OCI-M1 (cell line): ENCODE measurements around the gene GLCCI1.
A peak's percentile ranks its signal among the peaks of the same experiment; 100 is the strongest.

ENCODE experiments used
- DNase-seq: peaks from one replicate; lab custom pipeline; 2025; lab: John Stamatoyannopoulos, UW

Gene GLCCI1

DNA sequence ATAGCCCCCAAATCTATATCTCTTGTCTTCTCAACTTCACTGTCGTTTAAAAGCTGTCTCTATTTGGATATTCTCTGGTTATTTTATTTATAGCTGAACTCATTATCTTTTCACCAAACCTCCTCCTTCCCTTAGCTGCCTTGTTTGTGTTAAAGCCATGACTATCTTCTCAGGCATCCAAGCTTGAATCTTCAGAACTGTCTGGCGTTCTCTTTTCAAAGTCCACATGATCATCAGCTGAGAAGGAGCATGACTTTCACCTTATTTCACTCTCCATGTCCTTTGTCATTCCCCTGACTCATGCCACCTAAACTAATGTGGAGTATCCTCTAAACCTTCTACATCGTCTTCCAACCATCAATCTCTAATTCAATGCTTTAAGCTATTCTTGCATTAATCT is 5.7 kb upstream of the GLCCI1 start:
- no peak for DNase-seq

DNA sequence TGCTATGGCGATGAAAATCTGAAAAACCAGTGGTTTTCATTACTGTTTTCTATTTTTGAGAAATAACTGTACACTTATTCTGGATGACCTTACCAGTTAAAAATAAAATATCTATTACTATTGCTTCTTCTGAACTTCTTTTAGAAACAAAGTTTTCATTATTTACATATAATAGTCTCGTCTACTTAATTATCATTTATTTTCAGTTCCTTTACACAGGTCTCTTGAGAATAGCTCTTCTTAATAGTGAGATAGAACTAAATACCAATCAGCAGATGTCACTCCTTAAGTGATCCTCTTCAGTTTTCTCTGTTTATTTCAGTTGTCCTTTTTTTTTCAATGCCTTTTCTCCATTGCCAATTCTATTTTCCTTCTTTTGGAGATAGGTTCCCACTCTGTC is 4.3 kb upstream of the GLCCI1 start:
- DNase-seq, result no peak

DNA sequence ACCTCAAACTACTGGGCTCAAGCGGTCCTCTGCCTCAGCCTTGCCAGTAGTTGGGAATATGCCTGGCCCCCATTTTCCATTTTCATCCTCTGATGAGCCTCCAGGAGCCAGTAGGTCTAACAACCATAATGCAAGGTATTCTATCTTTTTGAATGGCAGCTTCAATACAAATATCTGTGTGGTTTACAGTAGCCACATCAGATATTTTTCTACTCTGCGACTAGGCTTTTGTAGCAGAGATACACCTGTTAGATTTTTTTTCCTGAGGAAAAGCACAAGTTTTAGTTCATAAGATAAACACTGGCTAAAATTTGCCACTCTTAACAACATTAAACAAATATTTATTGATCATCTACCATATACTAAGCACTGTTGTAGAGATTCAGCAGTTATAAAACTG is 3.9 kb upstream of the GLCCI1 start:
- no peak for DNase-seq

DNA sequence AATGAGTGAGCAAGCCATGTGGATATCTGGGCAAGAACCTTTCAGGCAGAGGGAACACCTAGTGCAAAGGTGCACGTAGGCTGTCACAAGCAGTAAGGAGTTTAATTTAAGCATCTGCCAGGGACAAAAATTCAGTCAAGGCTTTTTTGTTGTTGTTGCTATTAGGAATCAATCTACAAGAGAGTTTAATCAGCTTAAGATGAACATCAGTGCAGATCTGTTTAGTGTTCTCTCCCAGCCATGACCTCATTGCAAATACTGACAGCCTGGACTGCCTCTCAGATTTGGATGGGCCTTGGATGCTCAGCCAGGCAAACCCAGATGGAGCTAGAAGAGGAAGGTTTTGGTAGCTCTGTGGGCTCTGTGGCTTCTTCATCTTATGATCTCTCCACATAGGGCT is 3.3 kb upstream of the GLCCI1 start:
- DNase-seq, result no peak

DNA sequence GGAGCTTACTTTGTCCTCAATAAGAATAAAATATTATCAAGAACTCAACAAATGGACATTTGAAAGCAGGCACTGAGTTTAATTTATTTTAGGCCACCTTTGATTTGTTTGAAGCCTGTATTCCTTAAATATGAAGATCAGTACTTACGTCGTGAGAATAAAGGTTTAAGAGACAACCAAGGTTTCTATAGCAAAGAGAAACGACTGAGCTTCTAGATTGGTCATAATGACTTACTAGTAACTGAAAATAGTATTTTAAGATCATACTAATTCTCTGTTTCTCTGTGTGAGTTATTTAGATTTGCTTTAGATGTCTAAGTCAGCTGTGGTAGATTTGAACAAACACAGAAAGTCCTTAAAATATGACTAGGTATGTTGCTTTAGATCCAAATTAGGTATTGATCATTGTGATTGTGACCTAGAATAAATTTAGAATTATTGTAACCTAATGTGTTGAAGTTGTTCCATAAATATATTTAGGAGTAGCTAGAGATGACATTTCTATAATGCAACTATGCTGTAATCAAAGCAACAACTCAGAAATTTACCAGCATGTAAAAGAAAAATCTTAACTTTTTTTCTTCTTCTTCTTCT is 2.4 kb upstream of the GLCCI1 start:
- DNase-seq, result no peak

DNA sequence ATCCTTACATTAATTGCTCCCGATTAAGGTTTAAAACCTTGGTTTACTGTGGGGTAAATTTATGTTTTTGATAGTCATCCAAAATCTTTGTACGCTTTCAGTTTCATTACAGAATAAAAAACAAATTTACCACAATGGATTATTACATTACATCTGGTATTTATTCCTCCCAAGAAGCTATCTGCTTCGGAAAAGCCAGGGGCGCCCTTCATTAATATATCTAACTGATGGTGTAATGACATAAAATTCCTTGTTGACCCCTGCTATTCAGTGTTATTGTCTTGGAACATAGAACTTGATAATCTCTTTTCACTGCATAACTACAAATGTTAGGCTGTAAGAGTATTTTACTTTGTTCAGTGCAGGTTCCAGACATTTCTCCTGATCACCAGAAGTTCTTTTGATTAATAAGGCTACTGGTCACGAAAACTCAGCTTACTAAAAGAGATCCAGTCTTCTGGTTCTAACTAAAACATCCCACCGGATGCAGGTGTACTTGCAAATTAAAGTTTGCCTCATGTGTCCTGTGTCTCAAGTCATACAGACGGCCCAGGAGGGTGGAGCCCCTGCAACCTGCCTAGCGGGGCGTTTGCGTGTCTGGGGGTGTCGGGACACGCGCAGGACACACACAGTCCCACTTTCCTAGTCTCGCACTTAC is 581 bp upstream of the GLCCI1 start:
- DNase-seq, result peak; percentile 58

DNA sequence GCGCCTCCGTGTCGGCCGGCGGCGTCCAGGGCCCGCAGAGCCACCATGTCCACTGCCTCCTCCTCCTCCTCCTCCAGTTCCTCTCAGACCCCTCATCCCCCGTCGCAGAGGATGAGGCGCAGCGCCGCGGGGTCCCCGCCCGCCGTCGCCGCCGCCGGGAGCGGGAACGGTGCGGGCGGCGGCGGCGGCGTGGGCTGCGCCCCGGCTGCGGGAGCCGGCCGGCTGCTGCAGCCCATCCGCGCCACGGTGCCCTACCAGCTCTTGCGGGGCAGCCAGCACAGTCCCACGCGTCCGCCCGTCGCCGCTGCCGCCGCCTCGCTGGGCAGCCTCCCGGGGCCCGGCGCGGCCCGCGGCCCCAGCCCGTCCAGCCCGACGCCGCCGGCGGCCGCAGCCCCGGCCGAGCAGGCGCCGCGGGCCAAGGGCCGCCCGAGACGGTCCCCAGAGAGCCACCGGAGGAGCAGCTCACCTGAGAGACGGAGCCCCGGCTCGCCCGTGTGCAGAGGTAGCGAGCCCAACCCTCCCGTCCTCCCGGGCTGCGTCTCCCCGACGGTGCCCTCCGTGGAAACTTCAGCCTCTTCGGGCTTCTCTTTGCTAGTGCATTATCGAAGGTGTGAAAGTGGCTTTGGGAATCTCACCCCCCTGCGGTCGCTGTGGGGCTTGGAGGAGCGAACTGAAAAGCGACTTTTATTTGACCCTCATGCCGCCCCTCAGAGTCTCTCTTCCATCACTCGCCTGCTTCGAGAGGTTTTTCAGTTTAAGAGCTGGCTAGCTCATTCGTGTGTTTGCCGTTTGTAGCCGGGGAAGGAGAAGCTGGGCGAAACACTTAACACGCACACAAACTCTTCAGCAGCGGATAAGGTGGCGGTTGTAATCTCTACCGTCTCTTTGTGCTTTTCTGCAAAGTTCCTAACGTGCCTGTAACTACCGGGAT is 975 bp downstream of the GLCCI1 start:
- peak; percentile 74 for DNase-seq

DNA sequence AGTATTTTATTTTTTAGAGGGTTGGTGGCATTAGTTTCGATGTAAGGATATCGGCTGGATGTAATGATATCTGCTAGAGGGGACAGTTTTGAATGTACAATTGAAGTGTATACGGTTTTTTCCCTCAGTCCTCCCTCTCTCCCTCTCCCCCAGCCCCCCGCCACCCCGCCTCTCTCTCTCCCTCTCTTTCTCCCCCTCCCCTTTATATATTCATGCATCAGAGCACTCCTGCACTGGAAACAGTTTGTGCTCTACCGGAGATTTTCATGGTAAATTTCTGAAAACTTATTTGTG is 1.6 kb downstream of the GLCCI1 start:
- DNase-seq, result peak; percentile 72

DNA sequence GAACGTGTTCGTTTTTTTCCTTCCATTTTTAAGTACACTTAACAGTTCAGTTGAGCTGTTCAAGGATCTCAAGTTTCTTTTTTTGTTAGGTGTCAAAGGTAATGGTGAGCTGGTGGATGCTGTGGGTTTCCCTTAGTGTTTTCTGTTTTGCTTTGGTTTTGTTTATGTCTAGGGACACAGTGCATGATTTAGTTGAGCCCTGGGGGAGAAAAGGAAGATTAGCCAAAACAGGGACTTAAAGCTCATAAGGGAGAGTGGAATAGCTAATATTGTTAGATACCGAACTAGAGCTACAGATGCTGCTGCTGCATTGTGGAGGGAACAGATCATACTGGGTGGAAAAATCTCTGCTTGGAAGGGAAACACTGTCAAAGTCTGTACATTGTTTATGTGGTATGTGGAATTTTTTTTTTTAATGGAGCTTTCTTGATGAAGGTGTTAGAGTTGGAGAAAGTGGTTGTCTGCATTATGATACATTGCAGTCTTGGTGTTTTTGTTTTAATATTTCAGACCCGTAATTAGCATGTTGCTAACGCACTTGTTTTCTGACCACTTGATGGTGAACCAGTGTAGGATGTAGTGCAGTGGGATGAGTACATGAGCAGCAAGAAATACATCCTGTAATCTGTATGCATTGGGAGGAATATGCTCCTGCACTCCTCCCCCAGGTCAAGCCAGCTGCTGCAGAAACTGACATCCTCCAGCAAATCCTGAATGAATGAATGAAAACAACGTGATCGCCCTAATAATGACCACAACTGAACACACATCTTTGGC is 2.1 kb downstream of the GLCCI1 start:
- DNase-seq, result peak; percentile 51

DNA sequence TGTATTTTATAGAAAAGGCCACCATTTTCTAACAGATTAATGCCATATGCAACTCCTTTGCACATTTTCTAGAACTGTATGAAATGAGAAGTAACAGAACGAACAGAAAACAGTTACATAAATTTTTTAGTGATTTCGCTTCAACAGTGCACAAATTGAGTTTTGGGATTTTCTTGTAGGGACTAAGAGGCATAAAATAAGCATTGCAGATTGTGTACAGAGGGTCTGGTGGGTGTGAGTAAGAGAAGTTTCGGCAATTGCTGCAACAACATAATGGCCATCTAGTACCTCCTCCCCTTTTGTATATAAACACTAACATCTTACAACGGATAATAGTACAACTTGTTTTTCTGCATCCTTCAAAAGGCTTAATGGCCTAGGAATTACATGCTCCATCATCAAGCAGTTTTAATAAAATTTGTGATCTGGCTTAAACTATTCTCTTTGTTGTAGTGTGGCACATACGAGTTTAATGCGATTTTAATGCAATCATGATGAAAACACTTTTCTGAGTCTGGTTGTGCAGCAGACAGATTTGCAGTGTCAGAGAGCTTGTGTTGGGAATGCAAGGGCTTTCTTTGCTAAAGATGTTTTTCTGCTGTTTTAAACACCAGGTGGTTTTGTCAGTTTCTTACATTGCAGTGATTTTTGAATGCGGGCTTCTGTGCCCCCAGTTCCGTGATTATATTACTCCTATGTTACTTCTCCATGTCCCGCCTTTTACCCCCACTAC is 2.9 kb downstream of the GLCCI1 start:
- peak; percentile 7 for DNase-seq

DNA sequence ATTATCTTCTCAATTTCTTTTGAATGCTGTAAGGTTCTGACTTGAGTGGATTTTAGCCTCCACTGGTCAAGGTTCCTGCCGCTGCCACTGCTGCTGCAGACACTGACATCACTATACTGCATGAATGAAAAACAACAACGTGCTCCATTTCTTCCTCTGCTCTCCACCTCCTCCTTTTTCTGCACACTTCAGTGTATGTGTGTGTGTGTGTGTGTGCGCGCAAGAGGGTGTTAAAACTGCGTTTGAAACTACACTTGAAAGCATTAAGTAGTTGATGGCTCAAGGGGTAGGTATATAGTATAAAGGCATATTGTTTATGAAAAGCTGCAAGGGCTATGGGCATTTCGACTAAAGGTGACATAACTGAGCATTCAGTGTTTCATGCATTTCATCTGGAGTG is 3.5 kb downstream of the GLCCI1 start:
- peak; percentile 13 for DNase-seq

DNA sequence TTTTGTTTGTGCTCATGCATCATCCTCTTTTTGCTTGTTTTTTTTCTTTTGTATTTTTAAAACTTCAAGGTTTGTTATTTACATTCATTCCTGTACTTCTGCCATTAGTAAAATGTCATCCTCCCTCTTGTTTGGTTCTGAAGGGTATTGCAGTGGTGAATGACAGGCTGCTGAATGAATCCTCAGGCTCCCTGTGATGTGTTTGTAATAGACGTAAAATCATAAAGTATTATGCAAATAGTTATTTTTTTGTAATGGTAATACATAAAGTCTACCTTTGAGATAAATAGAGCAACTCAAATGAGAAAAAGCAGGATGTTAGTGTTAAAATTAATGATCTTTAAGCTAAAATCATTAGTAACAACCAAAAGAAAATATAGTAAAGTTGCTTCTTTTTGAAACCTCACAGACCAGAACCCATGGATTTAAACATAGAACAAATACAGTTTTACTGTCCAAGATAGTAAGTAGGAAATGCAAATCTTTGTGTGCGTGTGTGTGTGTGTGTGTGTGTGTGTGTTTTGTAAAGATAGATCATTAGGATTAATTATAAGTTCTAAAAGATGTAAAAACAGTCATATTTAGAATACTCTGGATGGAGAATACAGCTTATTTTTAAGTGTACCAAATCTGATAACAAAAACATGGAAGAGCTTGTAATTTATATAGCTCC is 4.5 kb downstream of the GLCCI1 start:
- DNase-seq, result peak; percentile 30

DNA sequence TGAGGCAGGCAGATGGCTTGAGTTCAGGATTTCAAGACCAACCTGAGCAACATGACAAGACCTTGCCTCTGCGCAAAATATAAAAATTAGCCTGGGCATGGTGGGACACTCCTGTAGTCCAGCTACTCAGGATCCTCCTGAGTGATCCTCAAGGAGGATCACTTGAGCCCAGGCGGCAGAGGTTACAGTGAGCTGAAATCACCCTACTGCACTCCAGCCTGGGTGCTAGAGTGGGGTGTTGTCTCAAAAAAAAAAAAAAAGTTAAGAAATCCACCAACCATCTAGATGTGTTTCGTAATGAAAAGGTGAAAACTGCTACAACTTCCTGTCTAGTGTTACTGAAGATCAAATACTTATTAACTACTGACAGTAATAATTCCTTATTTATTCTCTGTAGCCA is 8.1 kb downstream of the GLCCI1 start:
- DNase-seq, result no peak

DNA sequence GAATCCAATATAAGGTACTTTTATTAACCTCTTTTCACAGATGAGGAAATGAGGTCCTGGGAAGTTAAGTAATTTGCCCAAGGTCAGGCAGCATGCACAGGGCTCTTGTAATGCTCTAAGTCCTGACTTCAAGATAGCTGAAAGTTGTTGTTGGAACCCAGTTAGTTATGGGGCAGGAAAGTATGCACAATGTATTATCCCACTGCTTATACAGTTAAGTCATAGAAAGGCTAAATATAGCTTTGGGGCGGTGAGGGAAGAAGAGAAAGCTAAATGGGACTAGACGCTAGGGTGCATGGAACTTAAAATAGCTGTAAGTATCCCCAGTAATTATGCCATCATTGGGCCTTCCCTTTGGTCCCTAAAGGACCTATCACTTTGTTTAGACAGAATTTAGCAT is 9.2 kb downstream of the GLCCI1 start:
- DNase-seq, result no peak

DNA sequence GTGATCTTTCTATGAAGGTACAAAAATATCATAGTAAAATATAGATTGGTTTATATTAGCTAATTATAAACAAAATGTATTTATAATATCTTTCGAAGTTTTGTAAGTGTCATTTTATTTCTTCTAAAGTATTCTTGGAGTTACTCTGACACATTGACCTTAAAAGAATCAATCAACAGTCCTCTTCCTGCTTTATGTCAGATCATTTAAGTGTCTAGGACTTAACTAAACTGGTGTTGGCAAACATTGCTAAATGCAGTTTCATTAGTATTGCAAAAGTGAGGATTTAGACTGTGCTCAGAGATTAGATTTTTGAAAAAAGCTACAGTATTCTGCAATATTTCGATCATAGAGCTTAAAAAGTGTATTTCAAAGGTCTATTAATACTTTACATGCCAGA is 10.3 kb downstream of the GLCCI1 start:
- peak; percentile 19 for DNase-seq

DNA sequence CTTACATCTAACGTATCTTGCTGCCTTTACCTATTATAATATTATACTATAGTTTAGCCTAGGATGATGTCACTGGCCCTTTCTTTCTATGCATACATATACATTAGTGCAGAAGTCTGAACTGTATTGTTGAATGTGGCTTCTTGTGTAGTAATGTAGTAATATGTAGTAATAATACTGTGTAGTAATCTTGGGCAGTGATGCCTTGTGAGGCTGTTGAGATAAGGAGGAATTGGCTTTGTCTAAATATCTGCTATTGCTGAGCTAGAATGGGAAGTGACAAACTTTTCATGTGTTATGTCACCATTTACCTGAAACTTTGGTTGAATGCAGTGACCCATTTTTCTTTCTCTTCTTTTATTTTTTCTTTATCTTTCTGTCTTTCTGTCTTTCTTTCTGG is 11.0 kb downstream of the GLCCI1 start:
- peak; percentile 57 for DNase-seq

DNA sequence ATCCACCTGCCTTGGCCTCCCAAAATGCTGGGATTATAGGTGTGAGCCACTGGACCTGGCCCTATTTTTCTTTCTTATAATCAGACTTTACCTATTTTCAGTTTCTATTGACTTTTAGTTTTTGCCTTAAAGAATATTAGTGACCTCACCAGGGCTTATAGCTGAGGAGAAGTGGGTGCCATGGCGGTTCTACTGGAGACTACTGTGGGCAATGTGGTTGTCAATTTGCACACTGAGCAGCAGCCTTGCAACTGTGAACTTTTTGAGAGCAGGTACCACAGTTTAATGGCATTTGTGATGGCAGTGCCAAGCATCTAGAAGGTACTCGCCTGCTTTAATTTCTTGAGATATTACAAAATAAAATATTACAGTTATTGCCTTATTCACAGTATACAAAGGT is 11.5 kb downstream of the GLCCI1 start:
- no peak for DNase-seq

DNA sequence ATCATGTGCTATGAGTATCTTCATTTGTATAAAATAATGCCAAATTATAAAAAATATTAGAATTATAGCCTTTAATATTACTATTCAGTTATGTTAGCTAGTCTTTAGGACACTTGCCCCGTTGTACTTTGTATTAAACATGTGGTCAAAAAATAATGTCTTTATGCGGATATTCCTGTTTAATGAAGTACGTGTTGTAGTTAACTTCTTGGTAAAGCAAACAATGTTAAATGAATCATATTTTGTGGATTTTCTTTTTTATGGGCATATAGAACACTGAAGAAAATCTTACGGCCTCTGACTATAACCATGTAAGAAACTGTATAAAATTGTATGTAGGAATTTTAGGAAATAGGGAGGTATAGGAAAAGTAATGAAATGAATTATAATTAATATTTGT is 14.3 kb downstream of the GLCCI1 start:
- DNase-seq, result no peak

DNA sequence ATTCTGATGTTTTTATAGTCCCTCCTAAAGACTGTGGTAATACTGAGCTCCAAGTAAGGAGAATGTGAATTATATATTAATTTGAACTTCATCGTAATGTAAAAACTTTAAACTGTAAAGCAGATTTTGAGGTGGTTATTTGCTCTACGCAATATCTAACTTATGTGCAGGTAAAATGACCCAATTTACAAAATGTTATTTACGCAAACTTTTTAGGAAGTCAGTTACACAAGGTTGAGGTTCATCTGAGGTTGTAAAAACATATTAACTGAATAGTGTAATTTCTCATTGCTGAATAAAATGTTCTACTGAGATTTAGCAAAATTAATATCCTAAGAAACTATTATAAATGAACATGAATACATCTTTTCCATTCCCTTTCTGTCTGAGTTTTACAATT is 15.8 kb downstream of the GLCCI1 start:
- no peak for DNase-seq

DNA sequence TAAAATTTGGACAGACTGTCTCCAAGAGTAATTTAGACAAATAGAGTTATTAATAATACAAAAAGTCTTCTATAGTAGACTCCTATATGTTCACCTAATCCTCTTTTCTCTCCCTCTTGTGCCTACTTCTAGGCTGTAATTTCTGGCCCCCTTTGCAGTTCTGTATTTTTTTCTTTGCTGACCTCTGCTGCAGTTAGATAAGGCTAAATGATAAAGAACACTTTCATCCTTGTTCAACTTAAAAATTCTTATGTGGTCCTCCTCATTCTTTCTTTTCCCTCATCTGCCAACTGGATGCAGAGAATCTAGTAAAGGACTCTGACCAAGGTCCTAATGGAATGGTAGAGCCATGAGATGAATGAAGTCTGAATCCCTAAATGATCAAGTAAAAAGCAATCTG is 20.1 kb downstream of the GLCCI1 start:
- peak; percentile 45 for DNase-seq

DNA sequence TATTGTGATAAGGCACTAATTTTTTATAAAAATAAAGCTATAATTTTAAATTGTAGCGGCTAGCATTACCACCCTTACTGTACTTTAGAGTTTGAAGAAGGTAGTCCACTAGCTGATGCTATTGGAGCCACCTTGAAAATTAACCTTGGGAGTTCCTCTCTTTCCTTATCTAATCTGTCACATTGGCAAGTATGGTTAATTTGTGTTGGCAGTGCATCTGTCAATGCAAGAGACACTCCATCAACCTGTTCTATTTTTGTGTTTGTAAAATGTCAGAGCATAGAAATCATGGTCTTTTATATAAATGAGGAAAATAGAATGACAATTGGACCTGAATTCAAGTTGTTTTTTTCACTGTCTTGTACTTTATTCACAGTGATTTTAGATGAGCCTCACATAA is 20.5 kb downstream of the GLCCI1 start:
- peak; percentile 70 for DNase-seq
